HG03159 (cell line): ENCODE data around the gene FBXO46.

Experiments used
- ATAC-seq: cut with Tn5 transposase; IDR thresholded peaks from one replicate; pipeline ENCODE4 v1.9.1; 2021; ENCODE audit warnings: mild to moderate bottlenecking, moderate library complexity; ENCODE audit not compliant: unreplicated experiment

The FBXO46 gene

GRCh38 chr19:45730368-45731288 is at the start of gene FBXO46:
Gene FBXO46 (minus strand): TSS chr19:45730896. CDS start chr19:45713495, 17,401 bp downstream.
- ATAC-seq: peak; percentile 87

DNA sequence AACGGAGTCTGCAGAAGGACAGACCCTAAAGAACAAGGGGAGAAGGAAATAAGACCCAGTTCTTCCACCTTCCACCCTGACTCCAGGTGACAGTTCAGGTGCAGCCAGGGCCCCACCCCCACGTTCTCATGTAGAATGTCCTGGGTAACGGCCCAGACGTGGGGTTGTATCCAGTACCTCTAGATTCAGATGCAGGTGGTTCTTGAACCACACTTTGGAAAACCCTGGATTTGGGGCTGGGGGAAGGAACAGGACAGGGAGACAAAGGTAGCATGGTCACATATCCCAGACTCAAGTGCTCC is 49.4 kb upstream of the FBXO46 start:
- ATAC-seq: no peak

DNA sequence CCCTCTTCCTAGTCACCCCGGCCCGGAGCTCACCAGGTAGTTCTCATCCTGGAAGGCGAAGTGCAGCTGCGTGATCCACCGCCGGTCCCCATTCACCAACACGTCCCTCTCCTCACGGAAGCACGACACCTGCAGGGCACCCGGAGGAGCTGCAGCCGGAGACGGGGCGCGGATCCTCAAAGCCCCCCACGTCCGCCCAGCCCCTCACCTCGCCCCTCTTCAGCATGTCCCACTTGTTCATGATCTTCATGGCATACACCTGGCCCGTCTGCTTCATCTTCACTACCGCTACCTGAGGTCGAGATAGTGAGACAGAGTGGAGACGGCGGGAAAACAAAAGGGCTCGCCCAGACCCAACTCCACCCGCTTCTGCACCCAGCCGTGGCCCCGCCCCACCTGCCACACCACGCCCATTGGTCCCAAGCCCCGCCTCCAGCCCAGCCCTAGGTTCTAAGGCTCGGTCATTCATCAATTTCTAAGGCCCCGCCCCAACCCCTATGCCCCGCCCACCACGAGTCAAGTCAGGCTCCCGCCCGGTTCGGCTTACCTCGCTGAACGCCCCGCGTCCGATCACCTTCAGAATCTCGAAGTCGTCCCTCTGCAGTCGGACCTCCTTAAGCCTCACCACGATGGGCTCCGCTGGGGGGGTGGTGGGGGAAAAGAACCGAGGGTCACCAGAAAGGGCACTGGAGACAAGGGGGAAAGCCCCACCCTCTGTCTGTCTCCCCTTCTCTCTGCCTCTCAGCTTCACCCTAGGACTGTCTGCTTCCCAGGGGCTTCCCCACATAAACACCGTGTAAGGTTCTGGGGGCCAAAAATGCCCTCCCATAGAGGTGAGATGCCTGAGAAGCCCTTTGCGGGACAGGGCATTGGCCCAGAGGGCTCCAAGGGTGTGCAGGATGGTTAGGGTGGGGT is 48.8 kb upstream of the FBXO46 start:
- peak; percentile 78 for ATAC-seq

- no peak for ATAC-seq
Measured at GRCh38 chr19:45778010-45778661, 47.4 kb upstream of the FBXO46 start.

DNA sequence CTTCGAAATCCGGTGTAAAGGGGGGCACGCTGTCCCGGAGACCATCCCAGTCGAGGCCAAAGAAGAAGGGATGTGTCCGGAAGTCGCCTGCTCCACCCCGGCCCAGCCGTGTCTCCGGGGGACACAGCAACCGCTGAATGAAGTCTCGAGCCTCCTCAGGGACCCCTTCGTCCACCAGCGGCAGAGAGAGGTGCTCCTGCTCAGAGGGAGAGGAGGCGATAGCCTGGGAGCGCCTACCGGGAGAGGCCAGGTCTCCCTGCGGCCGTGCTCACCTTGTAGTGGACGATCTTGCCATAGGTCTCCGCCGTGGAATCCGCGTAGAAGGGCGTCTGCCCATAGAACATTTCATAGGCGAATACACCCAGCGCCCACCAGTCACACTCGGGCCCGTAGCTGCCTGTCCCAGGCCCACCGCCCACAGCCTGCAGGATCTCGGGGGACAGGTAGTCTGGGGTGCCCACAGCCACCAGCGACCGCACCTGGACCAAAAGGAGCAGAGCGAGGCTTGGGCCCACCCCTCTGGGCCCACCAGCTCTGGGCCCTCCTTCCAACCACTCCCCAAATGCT is 46.8 kb upstream of the FBXO46 start:
- no peak for ATAC-seq

- no peak for ATAC-seq
Measured at GRCh38 chr19:45774765-45775164, 44.1 kb upstream of the FBXO46 start.

GRCh38 chr19:45773384-45773783 is 42.7 kb upstream of the FBXO46 start:
- ATAC-seq: no peak

- no peak for ATAC-seq
Measured at GRCh38 chr19:45772912-45773311, 42.2 kb upstream of the FBXO46 start.

- ATAC-seq: no peak
Measured at GRCh38 chr19:45772130-45772840, 41.6 kb upstream of the FBXO46 start.

DNA sequence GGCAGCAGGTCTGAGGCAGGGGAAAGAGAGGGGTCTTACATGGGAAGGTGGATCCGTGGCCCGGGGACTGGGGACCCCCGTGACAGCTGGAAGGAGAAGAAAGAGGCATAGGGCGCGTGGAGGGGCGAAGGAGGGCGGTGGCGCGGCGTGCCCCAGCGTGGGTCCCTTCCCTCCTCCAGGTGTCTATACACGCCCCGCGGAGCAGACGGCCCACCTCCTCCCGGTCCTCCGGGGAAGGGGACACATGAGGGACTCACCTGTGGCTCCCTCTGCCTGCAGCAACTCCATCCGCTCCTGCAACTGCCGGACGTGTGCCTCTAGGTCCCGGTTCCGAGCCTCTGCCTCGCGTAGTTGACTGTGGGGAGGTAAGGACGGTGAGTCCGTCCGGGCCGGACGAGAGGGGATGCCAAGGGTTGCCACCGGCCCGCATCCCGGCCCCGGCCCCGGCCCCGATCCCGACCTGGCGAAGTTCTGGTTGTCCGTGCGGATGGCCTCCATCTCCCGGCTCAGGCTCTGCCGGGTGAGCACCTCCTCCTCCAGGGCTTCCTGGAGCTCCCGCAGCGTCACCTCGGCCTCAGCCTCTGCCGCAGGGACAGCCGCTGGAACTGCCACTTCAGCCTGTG is 40.7 kb upstream of the FBXO46 start:
- ATAC-seq: no peak

DNA sequence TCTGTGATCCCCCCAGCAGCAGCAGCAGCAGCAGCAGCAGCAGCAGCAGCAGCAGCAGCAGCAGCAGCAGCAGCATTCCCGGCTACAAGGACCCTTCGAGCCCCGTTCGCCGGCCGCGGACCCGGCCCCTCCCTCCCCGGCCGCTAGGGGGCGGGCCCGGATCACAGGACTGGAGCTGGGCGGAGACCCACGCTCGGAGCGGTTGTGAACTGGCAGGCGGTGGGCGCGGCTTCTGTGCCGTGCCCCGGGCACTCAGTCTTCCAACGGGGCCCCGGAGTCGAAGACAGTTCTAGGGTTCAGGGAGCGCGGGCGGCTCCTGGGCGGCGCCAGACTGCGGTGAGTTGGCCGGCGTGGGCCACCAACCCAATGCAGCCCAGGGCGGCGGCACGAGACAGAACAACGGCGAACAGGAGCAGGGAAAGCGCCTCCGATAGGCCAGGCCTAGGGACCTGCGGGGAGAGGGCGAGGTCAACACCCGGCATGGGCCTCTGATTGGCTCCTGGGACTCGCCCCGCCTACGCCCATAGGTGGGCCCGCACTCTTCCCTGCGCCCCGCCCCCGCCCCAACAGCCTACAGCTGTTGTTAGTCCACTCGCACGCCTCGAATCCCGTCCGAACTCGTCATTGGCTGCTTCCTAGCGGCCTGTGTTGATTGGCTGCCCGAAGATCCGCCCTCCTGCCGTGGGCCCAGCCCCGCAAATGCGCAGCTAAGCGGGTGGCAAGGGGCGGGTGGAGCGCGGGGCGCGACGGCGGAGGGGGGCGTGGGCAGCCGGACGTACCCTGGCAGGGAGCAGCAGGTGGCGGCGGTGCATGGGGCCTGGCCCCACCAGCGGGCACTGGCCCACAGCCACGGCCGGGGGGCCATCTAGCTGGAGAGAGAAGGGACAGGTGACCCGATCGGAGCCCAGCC is 39.8 kb upstream of the FBXO46 start:
- peak; percentile 52 for ATAC-seq

GRCh38 chr19:45769821-45770191 is 39.1 kb upstream of the FBXO46 start:
- ATAC-seq: no peak

DNA sequence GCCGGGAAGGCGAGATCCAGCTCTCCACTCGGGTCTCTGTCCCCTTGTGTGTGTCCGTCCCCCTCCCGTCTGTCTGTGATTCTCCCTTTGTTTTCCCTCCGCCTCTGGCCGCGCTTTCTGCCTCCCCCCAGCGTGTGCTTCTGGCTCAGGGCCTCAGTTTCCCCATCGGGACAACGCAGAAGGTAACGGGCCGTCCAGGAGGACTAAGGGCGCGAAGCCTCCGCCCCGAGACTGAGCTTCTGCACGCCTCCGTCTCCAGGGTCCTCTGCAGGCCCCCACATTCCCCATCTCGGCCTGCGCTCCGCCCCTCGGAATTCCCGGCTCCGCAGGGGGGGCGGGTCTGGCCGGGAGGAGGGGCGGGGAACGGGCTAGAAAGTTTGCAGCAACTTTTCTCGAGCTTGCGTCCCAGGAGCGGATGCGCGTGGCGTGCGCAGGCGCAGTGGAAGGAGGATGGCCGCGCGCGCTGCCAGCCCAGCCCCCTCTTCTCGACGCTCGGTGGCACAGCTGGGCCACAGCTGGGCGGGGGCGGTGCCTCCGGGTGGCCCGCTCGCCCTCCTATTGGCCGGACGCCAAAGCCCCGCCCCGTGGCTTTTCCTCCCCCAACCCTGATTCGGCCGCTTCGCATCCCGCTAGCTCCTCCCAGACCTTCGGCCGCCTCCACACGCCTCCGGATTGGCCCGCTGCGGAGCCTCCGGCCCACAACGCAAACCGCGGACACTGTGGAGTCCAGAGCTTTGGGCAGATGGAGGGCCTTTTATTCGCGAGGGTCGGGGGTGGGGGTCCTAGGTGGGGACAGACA is 38.5 kb upstream of the FBXO46 start, which contains the start of gene SIX5:
Gene SIX5 (minus strand): TSS at position 269 of the 799 bp plus-strand sequence. CDS start 408 bp downstream, outside the sequence.
- peak; percentile 54 for ATAC-seq

- no peak for ATAC-seq
Measured at GRCh38 chr19:45768655-45768983, 37.9 kb upstream of the FBXO46 start.

DNA sequence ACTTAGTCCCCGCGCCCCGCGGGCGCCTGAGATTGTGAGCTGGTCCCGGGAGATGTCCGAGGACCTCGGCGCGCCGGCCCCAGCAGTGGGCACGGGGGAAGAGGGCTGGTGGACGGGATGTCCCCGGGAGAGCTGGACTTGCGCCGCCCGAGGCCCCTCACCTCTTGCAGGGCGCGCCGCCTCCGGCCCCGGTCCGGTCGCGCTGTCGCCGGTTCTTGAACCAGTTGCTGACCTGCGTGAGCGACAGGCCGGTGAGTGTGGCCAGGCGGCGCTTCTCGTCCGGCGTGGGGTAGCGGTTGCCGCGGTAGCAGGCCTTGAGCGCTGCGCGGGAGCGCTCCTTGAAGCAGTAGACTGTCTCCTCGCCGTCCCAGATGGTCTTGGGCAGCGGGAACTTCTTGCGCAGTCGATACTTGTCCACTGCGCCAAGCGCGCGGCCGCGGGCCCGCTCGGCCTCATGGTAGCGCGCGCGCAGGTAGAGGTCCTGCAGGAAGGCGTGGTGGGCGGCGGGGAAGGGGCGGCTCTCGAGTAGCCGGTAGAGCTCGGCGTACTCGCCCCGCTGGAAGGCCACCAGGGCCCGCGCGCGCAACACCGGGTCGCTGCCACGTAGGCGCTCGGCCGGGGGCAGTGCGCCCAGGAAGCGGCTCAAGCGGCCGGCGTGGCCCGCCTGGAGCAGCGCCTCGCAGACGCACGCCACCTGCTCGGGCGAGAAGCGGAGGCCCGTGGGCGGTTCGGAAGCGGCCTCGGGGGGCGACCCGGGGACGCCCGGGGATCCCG is 37.4 kb upstream of the FBXO46 start:
- ATAC-seq: no peak

DNA sequence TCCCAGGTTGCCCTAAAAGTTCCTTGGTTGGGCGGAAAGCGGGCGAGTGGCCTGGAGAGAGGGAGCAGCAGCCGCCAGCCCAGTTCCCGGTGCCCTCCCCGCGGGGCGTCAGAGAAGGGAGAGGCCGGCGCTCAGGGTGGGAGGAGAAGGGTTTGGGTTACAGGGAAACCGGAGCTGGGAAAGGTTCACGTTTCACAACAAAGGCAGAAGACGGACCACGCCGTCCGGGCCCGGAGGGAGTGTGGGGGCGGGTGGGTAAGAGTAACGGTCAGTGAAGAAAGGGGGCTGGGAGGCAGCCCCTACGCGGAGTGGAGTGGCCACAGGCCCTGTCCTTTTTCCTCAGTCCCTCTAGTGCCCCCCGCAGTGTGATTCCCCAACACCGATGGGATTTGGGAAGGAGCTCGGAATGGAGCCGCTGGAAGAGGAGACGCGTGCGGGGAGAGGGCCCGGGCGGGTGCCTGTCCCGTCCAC is 36.7 kb upstream of the FBXO46 start:
- ATAC-seq: no peak

DNA sequence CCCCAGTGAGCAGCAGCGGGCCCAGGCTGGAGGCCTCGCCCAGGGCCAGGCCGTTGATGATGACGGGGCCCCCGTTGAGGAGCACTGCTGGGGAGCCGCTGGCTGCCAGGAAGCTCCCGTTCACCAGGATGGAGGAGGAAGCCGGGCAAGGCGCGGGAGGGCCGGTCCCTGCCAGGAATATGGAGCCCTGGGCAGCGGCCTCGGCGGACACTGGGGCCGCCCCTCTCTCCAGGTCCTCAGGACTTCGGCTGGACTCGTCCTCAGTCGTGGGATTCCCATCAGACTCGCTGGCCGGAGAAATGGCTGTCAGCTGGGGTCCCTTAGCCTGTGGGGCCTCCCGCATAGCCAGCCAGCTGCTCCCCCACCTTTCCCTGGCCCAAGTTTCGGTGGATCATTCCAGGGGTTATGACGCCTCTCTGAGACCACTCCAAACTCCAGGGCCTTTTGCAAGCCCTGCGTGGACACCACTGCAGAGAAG is 36.2 kb upstream of the FBXO46 start:
- no peak for ATAC-seq
